Fibroblast of the aortic adventitia (primary cell): ENCODE measurements around the gene FAM47E. TPM values are rescaled to one million over a fixed set of nuclear protein-coding genes. Genes with fewer than 3 reads are reported as not detected.

Experiments
- DNase-seq: peaks from one replicate; pipeline ENCODE4 v3.0.0-alpha.2; 2010; ENCODE audit warnings: low read depth
- H3K4me3 ChIP-seq: 2 replicates; pipeline ENCODE4 v1.5.1; 2011; ENCODE audit warnings: low read depth, mild to moderate bottlenecking, control low read depth, low read length, moderate library complexity
- total RNA-seq: library from RNA; depleted of rRNA; stranded (reverse); fragments of >200 nt; gene quantifications from 2 replicates; pipeline ENCODE4 v1.2.3, GENCODE V29; 2012; ENCODE audit warnings: low replicate concordance
- TF ChIP-seq, protein P1 (sequence below): IDR thresholded peaks from 2 replicates; pipeline ENCODE4 v1.5.1; 2011; ENCODE audit warnings: mild to moderate bottlenecking, low read length, control low read depth, inconsistent platforms; ENCODE audit not compliant: insufficient read depth

Gene FAM47E
- total RNA-seq, 1 donor, result 0.18 TPM

DNA sequence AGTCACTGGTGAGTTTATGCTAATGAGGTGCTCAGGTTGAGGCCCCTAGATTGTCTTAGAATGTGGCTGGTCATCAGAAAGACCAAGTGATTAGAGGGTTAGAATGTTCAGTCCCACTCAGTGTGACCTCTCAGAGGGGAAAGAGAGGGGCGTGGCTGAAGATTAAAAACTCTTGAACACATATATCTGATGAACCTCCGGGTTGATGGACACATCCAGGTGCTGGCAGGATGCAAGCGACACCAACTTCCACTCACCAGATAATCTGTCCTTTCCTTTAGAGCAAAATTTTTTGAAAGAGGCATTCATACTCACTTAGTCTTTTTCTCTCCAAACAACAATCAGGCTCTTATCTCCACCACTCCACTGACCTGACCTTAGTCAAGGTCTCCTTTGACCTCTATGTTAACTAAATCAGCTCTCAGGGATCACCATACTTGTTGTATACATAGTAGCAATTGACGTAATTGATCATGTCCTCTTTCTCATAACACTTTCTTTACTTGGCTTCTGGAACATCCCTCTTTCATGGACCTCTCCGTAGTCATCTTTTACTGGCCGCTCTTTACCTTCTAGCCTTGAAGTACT is 14.2 kb downstream of the FAM47E start:
- H3K4me3 ChIP-seq, result no peak overlapping the region
- DNase-seq, result no peak
- TF ChIP-seq, protein P1, sequence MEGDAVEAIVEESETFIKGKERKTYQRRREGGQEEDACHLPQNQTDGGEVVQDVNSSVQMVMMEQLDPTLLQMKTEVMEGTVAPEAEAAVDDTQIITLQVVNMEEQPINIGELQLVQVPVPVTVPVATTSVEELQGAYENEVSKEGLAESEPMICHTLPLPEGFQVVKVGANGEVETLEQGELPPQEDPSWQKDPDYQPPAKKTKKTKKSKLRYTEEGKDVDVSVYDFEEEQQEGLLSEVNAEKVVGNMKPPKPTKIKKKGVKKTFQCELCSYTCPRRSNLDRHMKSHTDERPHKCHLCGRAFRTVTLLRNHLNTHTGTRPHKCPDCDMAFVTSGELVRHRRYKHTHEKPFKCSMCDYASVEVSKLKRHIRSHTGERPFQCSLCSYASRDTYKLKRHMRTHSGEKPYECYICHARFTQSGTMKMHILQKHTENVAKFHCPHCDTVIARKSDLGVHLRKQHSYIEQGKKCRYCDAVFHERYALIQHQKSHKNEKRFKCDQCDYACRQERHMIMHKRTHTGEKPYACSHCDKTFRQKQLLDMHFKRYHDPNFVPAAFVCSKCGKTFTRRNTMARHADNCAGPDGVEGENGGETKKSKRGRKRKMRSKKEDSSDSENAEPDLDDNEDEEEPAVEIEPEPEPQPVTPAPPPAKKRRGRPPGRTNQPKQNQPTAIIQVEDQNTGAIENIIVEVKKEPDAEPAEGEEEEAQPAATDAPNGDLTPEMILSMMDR, result no peak

DNA sequence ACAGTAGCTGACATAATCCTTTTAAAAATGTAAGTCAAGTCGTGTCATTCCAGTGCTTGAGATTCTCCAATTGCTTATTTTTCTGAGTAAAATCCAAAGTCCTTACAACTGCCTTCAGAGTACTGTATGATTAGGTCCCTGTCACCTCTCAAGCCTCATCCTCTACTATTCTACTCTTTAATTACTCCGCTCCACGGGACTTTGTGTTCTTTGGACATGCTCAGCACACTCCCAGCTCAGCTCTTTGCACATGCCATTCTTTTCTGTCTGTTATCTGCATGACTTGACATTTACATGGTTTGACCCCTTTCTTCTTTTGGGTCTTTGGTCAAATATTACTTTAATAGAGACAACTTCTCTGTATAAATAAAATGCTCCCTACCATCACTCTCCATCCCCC is 15.1 kb downstream of the FAM47E start:
- TF ChIP-seq, protein P1, result no peak

DNA sequence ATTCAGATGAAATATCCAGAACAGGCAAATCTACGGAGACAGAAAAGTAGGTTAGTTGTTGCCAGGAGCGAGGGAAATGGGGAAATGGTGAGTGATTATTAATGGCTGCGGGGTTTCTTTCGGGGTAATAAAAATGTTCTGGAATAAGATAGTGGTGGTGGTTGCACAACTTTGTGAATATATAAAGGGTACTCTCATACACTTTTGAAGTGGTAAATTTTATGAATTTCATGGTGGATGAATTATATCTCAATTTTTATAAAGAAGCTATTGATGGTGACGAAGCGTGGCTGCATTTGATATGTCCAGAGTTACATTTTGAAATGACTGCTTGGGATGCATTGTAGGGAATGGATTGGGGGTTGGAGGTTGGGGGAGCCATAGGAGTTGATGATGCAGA is 16.3 kb downstream of the FAM47E start:
- TF ChIP-seq, protein P1, result no peak
- no peak for DNase-seq
- no peak overlapping the region for H3K4me3 ChIP-seq

More for the DNA sequence above, 15.1 kb downstream of the FAM47E start:
- no peak for DNase-seq
- no peak overlapping the region for H3K4me3 ChIP-seq

DNA sequence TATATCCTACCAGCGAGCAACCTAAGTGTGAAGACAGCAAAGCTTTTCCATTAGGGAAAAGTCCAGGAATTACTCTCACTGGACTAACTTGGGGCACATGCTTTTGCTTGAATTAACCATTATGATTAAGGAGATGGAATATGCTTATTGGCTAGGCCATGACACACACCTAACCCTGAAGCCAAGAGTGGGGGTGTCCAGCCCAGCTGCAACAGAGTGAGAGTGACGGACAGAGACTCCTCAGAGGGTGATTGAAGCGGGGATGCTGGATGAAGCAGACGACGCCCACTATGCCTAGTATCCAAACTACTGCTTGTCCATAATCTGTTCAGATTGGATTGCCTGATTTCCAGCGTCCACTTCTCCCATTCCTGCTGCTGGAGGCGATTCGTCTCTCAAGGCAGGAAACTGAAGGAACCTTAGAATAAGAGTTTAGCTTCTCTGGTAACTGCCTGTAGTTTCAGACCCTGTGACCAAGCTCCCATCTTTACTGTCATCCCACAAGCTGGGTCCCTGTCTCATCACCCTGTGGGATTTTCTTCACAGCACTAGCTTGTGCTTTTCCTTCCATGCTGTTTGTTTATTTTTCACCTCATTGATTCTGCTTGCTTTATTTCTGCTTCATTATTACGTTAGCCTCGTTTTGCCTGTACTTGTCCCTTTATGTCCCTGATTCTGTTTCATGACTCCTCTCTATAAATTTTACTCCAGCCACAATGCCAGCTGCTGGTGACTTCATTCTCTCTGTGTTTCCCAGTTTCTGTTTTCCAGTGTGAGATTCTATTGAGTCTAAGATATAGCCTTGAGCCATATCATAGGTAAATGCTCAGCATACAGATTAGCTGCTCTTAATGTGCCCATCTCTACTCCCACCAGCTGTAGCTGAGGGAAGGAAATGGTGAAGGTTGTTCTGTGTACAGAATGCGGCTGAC is 19.0 kb downstream of the FAM47E start:
- TF ChIP-seq, protein P1, result no peak
- no peak overlapping the region for H3K4me3 ChIP-seq
- no peak for DNase-seq

DNA sequence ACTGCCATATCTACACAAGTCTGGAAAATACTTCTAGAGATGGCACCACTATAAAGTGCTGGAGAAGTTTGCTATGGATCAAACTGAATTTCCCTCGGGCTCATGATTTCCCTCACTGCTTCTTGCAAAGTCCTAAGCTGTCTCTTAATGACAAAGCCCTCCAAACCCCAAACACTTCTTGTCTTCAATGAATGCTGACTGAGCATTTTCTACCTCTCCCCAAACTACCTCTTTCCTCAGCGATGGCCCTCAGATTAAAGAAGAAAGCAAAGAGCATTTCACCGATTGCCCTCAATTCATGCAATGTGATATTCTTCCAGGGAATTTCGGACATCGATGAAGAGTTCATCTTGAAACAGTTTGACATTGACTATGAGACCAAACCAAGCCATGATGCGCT is 19.7 kb downstream of the FAM47E start:
- no peak for DNase-seq
- no peak overlapping the region for H3K4me3 ChIP-seq
- TF ChIP-seq, protein P1, result no peak

DNA sequence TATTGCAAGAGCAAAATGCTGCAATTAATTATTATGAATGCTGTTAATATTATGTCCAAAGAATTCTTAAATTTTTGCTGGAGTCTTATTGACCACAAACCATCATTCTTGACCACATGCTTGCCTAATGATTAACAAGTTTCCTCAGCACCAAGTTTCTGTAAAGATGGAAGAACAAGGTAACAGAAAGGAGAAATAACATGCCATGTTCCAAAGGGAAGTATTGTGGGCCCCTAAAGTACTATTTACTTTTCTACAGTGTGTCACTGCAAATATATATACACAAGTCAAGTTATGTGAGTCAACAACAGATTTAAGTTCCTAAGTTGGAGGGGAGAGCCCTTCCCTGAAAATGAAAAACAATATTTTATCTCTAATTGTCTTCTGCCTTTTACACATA is 20.6 kb downstream of the FAM47E start:
- H3K4me3 ChIP-seq, result no peak overlapping the region
- DNase-seq, result no peak
- TF ChIP-seq, protein P1, result no peak
